ENCODE measurements around the gene KRTAP5-5.
"Not testable (repeated sequence)": the region's sequence is repeated elsewhere in the genome, so short reads cannot be mapped to it uniquely, and the experiment has no call there.

DNA sequence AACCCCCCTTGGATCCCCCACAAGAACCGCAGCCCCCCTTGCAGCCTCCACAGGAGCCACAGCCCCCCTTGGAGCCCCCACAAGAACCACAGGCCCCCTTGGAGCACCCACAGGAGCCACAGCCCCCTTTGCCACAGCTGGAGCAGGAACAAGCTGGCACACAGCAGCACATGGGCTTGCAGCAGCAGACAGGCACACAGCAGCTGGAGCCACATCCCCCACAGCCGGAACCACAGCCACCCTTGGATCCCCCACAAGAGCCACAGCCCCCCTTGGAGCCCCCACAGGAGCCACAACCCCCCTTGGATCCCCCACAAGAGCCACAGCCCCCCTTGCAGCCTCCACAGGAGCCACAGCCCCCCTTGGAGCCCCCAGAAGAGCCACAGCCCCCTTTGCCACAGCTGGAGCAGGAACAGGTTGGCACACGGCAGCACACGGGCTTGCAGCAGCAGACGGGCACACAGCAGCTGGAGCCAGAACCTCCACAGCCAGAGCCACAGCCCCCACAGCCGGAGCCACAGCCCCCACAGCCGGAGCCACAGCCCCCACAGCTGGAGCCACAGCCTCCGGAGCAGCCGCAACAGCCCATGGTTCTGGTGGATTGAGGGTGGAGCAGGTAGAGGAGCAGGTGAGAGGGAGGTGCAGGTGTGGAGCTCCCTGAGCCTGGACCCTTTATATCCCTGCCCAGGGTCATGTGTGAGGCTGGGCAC, 44.8 kb upstream of the KRTAP5-5 start, which contains the start of gene KRTAP5-1:
- TF ChIP-seq, protein P1, sequence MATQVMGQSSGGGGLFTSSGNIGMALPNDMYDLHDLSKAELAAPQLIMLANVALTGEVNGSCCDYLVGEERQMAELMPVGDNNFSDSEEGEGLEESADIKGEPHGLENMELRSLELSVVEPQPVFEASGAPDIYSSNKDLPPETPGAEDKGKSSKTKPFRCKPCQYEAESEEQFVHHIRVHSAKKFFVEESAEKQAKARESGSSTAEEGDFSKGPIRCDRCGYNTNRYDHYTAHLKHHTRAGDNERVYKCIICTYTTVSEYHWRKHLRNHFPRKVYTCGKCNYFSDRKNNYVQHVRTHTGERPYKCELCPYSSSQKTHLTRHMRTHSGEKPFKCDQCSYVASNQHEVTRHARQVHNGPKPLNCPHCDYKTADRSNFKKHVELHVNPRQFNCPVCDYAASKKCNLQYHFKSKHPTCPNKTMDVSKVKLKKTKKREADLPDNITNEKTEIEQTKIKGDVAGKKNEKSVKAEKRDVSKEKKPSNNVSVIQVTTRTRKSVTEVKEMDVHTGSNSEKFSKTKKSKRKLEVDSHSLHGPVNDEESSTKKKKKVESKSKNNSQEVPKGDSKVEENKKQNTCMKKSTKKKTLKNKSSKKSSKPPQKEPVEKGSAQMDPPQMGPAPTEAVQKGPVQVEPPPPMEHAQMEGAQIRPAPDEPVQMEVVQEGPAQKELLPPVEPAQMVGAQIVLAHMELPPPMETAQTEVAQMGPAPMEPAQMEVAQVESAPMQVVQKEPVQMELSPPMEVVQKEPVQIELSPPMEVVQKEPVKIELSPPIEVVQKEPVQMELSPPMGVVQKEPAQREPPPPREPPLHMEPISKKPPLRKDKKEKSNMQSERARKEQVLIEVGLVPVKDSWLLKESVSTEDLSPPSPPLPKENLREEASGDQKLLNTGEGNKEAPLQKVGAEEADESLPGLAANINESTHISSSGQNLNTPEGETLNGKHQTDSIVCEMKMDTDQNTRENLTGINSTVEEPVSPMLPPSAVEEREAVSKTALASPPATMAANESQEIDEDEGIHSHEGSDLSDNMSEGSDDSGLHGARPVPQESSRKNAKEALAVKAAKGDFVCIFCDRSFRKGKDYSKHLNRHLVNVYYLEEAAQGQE (IDR thresholded peaks at IDR 0.05; ENCODE audit: insufficient read depth in 1 of 2, low read depth in 2 of 2, low read length in 1 of 2), result not testable (repeated sequence)
- TF ChIP-seq, protein P2, sequence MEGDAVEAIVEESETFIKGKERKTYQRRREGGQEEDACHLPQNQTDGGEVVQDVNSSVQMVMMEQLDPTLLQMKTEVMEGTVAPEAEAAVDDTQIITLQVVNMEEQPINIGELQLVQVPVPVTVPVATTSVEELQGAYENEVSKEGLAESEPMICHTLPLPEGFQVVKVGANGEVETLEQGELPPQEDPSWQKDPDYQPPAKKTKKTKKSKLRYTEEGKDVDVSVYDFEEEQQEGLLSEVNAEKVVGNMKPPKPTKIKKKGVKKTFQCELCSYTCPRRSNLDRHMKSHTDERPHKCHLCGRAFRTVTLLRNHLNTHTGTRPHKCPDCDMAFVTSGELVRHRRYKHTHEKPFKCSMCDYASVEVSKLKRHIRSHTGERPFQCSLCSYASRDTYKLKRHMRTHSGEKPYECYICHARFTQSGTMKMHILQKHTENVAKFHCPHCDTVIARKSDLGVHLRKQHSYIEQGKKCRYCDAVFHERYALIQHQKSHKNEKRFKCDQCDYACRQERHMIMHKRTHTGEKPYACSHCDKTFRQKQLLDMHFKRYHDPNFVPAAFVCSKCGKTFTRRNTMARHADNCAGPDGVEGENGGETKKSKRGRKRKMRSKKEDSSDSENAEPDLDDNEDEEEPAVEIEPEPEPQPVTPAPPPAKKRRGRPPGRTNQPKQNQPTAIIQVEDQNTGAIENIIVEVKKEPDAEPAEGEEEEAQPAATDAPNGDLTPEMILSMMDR (IDR thresholded peaks at IDR 0.05), result not testable (repeated sequence)
- TF ChIP-seq POLR2AphosphoS5 (IDR thresholded peaks at IDR 0.05; ENCODE audit: low read depth, low read length); SIN3A (IDR thresholded peaks at IDR 0.05; ENCODE audit: borderline replicate concordance, insufficient read depth, low read depth, low read length); TCF7L2 (IDR thresholded peaks at IDR 0.05; ENCODE audit: low read depth, low read length): not testable (repeated sequence)

All from Panc1 (cell line).